ENCODE results near the gene CEP85L. TPM values are rescaled to one million over a fixed set of nuclear protein-coding genes. Genes with fewer than 3 reads are reported as not detected.

CEP85L gene
- total RNA-seq, 1 experiment from 2014 or later, result 4.9 TPM

- intact Hi-C loops (cut with micrococcal nuclease), result loop anchor here (10.0 kb wide), 1 partner anchor 243 kb away; the partner anchor contains the start of gene ASF1A
- Histone ChIP-seq H3K4me3 (replicated peaks in 1 of 2; ENCODE audit: low read depth in 1 of 2, low read length in 2 of 2) (peak overlapping the region; percentile 43 to 85), H3K36me3 (ENCODE audit: control insufficient read depth in 1 of 2, insufficient read depth in 2 of 2, low read length in 2 of 2) (no peaks in the 10 kb centered on the region), H2AFZ (ENCODE audit: low read depth, low read length, poor library complexity, severe bottlenecking) (peak overlapping the region; percentile 76), H3K79me2 (ENCODE audit: insufficient read depth, low read length) (peaks cover 21% of the 10 kb centered on the region), H3K27ac (ENCODE audit: low read depth, low read length) (no peak overlapping the region), H3K4me2 (ENCODE audit: low read length) (peak overlapping the region; percentile 89), H3K4me1 (ENCODE audit: control insufficient read depth in 1 of 2, insufficient read depth in 2 of 2, low read length in 2 of 2) (peaks cover 13 to 22% of the 10 kb centered on the region in 2 experiments), H3K9me2 (ENCODE audit: insufficient read depth) (no peaks in the 10 kb centered on the region), H3K9ac (ENCODE audit: low read length) (peak overlapping the region; percentile 71), H3K9me3 (ENCODE audit: control insufficient read depth in 1 of 2, insufficient read depth in 1 of 2, low read depth in 1 of 2, low read length in 2 of 2) (no peaks in the 10 kb centered on the region), H4K20me1 (ENCODE audit: insufficient read depth) (no peaks in the 10 kb centered on the region), H3K27me3 (ENCODE audit: insufficient read depth, low read length) (no peaks in the 10 kb centered on the region)
- DNase-seq (ENCODE audit: low read depth, low spot score) (no peak), ATAC-seq (no peak)
- CTCF ChIA-PET, result no interaction called here
- POLR2A ChIA-PET, result no interaction called here
- RAD21 ChIA-PET (ENCODE audit: low non-redundant PET in 1 of 2, low total read pairs in 2 of 2, uncharacterized antibody in 2 of 2, unreplicated experiment in 2 of 2), result no interaction called here
- BruUV-seq (replicated peaks), result TSS peak; percentile 66
- TF ChIP-seq SRF (IDR thresholded peaks at IDR 0.05; ENCODE audit: low read depth) (no peak), YY1 (IDR thresholded peaks at IDR 0.05; ENCODE audit: extremely low read depth, insufficient replicate concordance, low read depth, low read length) (no peak)
These were observed 742 bp upstream of the CEP85L start for GRCh38 chr6:118652051-118652615.

GRCh38 chr6:118650582-118651281, 659 bp downstream of the CEP85L start:
- Histone ChIP-seq H3K4me2 (ENCODE audit: low read length) (peak overlapping the region; percentile 89), H3K9ac (ENCODE audit: low read length) (peak overlapping the region; percentile 71), H3K4me3 (replicated peaks in 1 of 2; ENCODE audit: low read depth in 1 of 2, low read length in 2 of 2) (peak overlapping the region; percentile 68 to 85), H3K27ac (ENCODE audit: low read depth, low read length) (peak overlapping the region; percentile 70), H3K36me3 (ENCODE audit: control insufficient read depth in 1 of 2, insufficient read depth in 2 of 2, low read length in 2 of 2) (no peaks in the 10 kb centered on the region), H3K4me1 (ENCODE audit: control insufficient read depth in 1 of 2, insufficient read depth in 2 of 2, low read length in 2 of 2) (peaks cover 13 to 22% of the 10 kb centered on the region in 2 experiments), H2AFZ (ENCODE audit: low read depth, low read length, poor library complexity, severe bottlenecking) (peak overlapping the region; percentile 56), H4K20me1 (ENCODE audit: insufficient read depth) (no peaks in the 10 kb centered on the region), H3K79me2 (ENCODE audit: insufficient read depth, low read length) (peaks cover 21% of the 10 kb centered on the region), H3K9me3 (ENCODE audit: control insufficient read depth in 1 of 2, insufficient read depth in 1 of 2, low read depth in 1 of 2, low read length in 2 of 2) (no peaks in the 10 kb centered on the region), H3K9me2 (ENCODE audit: insufficient read depth) (no peaks in the 10 kb centered on the region), H3K27me3 (ENCODE audit: insufficient read depth, low read length) (no peaks in the 10 kb centered on the region)
- no peak for DNase-seq (ENCODE audit: low read depth, low spot score)
- no TSS peak for BruUV-seq (replicated peaks)
- ChIA-PET RAD21 (ENCODE audit: low non-redundant PET in 1 of 2, low total read pairs in 2 of 2, uncharacterized antibody in 2 of 2, unreplicated experiment in 2 of 2) (no interaction called here), POLR2A (no interaction called here), CTCF (no interaction called here)
- ATAC-seq, result peak; percentile 62
- intact Hi-C loops (cut with micrococcal nuclease), result loop anchor here (10.0 kb wide), 1 partner anchor 244 kb away; the partner anchor contains the start of gene ASF1A
- TF ChIP-seq CTCF (IDR thresholded peaks at IDR 0.05 in 2 of 3, conservative IDR thresholded peaks at IDR 0.05 in 1 of 3; ENCODE audit: borderline replicate concordance in 1 of 3, insufficient read depth in 1 of 3, low read depth in 2 of 3, low read length in 2 of 3), result 0 out of 6 replicates have a peak, but pooled peaks of 1 of the 3 experiments have one; percentile 4
- peak; percentile 82 for TF ChIP-seq ZFX (IDR thresholded peaks at IDR 0.05)
- 0 out of 2 replicates have a peak, but pooled peaks have one; percentile 6 for TF ChIP-seq MAX (IDR thresholded peaks at IDR 0.05)
- no peak for TF ChIP-seq RAD21 (IDR thresholded peaks at IDR 0.05; ENCODE audit: low read depth)
- no peak for TF ChIP-seq EGR1 (IDR thresholded peaks at IDR 0.05; ENCODE audit: low read depth)

Measured in HCT116 (cell line).